IMR-90 (cell line): ENCODE measurements around the gene PRXL2B. TPM values are rescaled to one million over a fixed set of nuclear protein-coding genes. Genes with fewer than 3 reads are reported as not detected.

Experiments
- ATAC-seq: fragments of 200-7000 bp; cut with Tn5 transposase; 2 replicates; pipeline ENCODE4 v1.9.1; 2020; ENCODE audit warnings: low read depth, mild to moderate bottlenecking, moderate library complexity
- BruUV-seq: library from RNA; stranded (reverse); fragments of 400-500 nt; replicated peaks from 2 replicates; lab custom pipeline; 2021; lab: Mats Ljungman, UMichigan
- CTCF ChIA-PET: fragments of 300-600 bp; formaldehyde crosslinking; extraction: SDS; loops from one replicate; lab custom pipeline; 2021; ENCODE audit warnings: antibody characterized with exemption; lab: Yijun Ruan, JAX
- POLR2A ChIA-PET: fragments of 300-600 bp; sonication (Branson Sonifier 250); formaldehyde crosslinking; loops from one replicate; lab custom pipeline; 2022; ENCODE audit warnings: antibody characterized with exemption; ENCODE audit not compliant: unreplicated experiment; lab: Charles Lee
- DNase-seq: peaks from one replicate; pipeline ENCODE4 v3.0.0; 2013
- H2AFZ ChIP-seq: replicated peaks from 2 replicates; pipeline ENCODE3; 2013; ENCODE audit warnings: low read length, mild to moderate bottlenecking; ENCODE audit not compliant: poor library complexity
- H2AK5ac ChIP-seq: 2 replicates; pipeline ENCODE4 v1.6.1; 2013; ENCODE audit warnings: low read depth, low read length, inconsistent platforms
- H2AK9ac ChIP-seq: replicated peaks from 2 replicates; pipeline ENCODE3; 2013; ENCODE audit warnings: mild to moderate bottlenecking, low read depth, low read length, moderate library complexity; ENCODE audit not compliant: poor library complexity
- H2BK120ac ChIP-seq: 2 replicates; pipeline ENCODE4 v1.6.1; 2013; ENCODE audit warnings: low read depth, low read length, inconsistent platforms
- H2BK15ac ChIP-seq: 3 replicates; pipeline ENCODE4 v1.6.1; 2013; ENCODE audit warnings: low read depth, low read length, inconsistent platforms
- H2BK20ac ChIP-seq: 2 replicates; pipeline ENCODE4 v1.6.1; 2013; ENCODE audit warnings: low read depth, mild to moderate bottlenecking, inconsistent platforms, low read length, moderate library complexity
- H2BK5ac ChIP-seq: 2 replicates; pipeline ENCODE4 v1.6.1; 2013; ENCODE audit warnings: mild to moderate bottlenecking, low read depth, low read length, inconsistent platforms; ENCODE audit not compliant: poor library complexity, severe bottlenecking
- H3K14ac ChIP-seq: replicated peaks from 2 replicates; pipeline ENCODE4 v1.6.1; 2013; ENCODE audit warnings: low read depth, low read length, inconsistent platforms
- H3K18ac ChIP-seq: 2 replicates; pipeline ENCODE4 v1.6.1; 2013; ENCODE audit warnings: low read depth, low read length, control low read depth
- H3K23ac ChIP-seq: 2 replicates; pipeline ENCODE4 v1.6.1; 2013; ENCODE audit warnings: low read depth, low read length, inconsistent platforms
- H3K27ac ChIP-seq: 2 replicates; pipeline ENCODE4 v1.5.1; 2013; ENCODE audit warnings: mild to moderate bottlenecking, control low read depth, low read length; ENCODE audit not compliant: insufficient read depth
- H3K27me3 ChIP-seq: 2 replicates; pipeline ENCODE4 v1.6.1; 2013; ENCODE audit warnings: low read length; ENCODE audit not compliant: control insufficient read depth, insufficient read depth
- H3K36me3 ChIP-seq: 2 replicates; pipeline ENCODE4 v1.6.1; 2013; ENCODE audit warnings: low read length, mixed read lengths; ENCODE audit not compliant: control insufficient read depth, insufficient read depth
- H3K4ac ChIP-seq: 2 replicates; pipeline ENCODE4 v1.6.1; 2013; ENCODE audit warnings: low read depth, low read length, inconsistent platforms
- H3K4me1 ChIP-seq: 2 replicates; pipeline ENCODE4 v1.6.1; 2013; ENCODE audit warnings: low read length, mixed read lengths; ENCODE audit not compliant: control insufficient read depth, insufficient read depth
- H3K4me2 ChIP-seq: 2 replicates; pipeline ENCODE4 v1.6.1; 2013; ENCODE audit warnings: low read depth, mild to moderate bottlenecking, control low read depth, low read length, moderate library complexity
- H3K4me3 ChIP-seq: 2 replicates; pipeline ENCODE4 v1.5.1; 2013; ENCODE audit warnings: low read depth, mild to moderate bottlenecking, control low read depth, low read length, moderate library complexity; ENCODE audit not compliant: insufficient read depth
- H3K56ac ChIP-seq: 2 replicates; pipeline ENCODE4 v1.6.1; 2013; ENCODE audit warnings: low read length, inconsistent platforms; ENCODE audit not compliant: insufficient read depth; ENCODE audit errors: extremely low read depth
- H3K79me1 ChIP-seq, 2 experiments: 2 replicates each; pipeline ENCODE4 v1.6.1; 2013; ENCODE audit warnings: low read length in 2 of 2, inconsistent platforms in 1 of 2, low read depth in 1 of 2
- H3K9ac ChIP-seq: 2 replicates; pipeline ENCODE4 v1.6.1; 2013; ENCODE audit warnings: low read depth, low read length, control low read depth
- H3K9me1 ChIP-seq: 2 replicates; pipeline ENCODE4 v1.6.1; 2013; ENCODE audit warnings: low read length, inconsistent platforms; ENCODE audit not compliant: insufficient read depth
- H3K9me3 ChIP-seq: 2 replicates; pipeline ENCODE4 v1.6.1; 2013; ENCODE audit warnings: low read length; ENCODE audit not compliant: control insufficient read depth, insufficient read depth
- H4K20me1 ChIP-seq: 2 replicates; pipeline ENCODE4 v1.6.1; 2013; ENCODE audit warnings: low read length, inconsistent platforms; ENCODE audit not compliant: insufficient read depth
- H4K5ac ChIP-seq: 2 replicates; pipeline ENCODE4 v1.6.1; 2013; ENCODE audit warnings: mild to moderate bottlenecking, low read depth, low read length, control low read depth
- H4K8ac ChIP-seq, 2 experiments: 2 replicates each; pipeline ENCODE4 v1.6.1; 2013; ENCODE audit warnings: low read depth in 2 of 2, low read length in 2 of 2, control low read depth in 1 of 2, inconsistent platforms in 1 of 2
- H4K91ac ChIP-seq: 2 replicates; pipeline ENCODE4 v1.6.1; 2013; ENCODE audit warnings: low read depth, low read length, inconsistent platforms; ENCODE audit not compliant: insufficient read depth
- CHD1 ChIP-seq: IDR thresholded peaks from 2 replicates; pipeline ENCODE4 v1.6.1; 2012; ENCODE audit warnings: low read depth, low read length, improper control_type of control experiment
- CTCF ChIP-seq: conservative IDR thresholded peaks from 2 replicates; pipeline ENCODE4 v1.5.1; 2012; ENCODE audit warnings: mild to moderate bottlenecking, low read depth, low read length, improper control_type of control experiment
- FOS ChIP-seq: fragments of 150-350 bp; IDR thresholded peaks from 2 replicates; pipeline ENCODE4 v1.6.1; 2016; ENCODE audit warnings: low read depth, low read length
- MAFK ChIP-seq: IDR thresholded peaks from 2 replicates; pipeline ENCODE4 v1.6.1; 2012; ENCODE audit warnings: low read depth, low read length, improper control_type of control experiment
- MXI1 ChIP-seq: IDR thresholded peaks from 2 replicates; pipeline ENCODE4 v1.6.1; 2012; ENCODE audit warnings: low read depth, mild to moderate bottlenecking, low read length, moderate library complexity, borderline replicate concordance
- NFE2L2 ChIP-seq: fragments of 150-350 bp; IDR thresholded peaks from 2 replicates; pipeline ENCODE4 v1.6.1; 2016; ENCODE audit warnings: low read depth, mild to moderate bottlenecking, low read length
- POLR2A ChIP-seq: IDR thresholded peaks from 2 replicates; pipeline ENCODE4 v1.6.1; 2012; ENCODE audit warnings: mild to moderate bottlenecking, low read depth, low read length
- RAD21 ChIP-seq: IDR thresholded peaks from 2 replicates; pipeline ENCODE4 v1.6.1; 2012; ENCODE audit warnings: low read length, improper control_type of control experiment
- RCOR1 ChIP-seq: IDR thresholded peaks from 2 replicates; pipeline ENCODE4 v1.6.1; 2012; ENCODE audit warnings: mild to moderate bottlenecking, low read length, improper control_type of control experiment; ENCODE audit not compliant: insufficient replicate concordance
- RFX5 ChIP-seq: IDR thresholded peaks from 2 replicates; pipeline ENCODE4 v1.8.0; 2012; ENCODE audit warnings: low read depth, mild to moderate bottlenecking, low read length, moderate library complexity
- WGBS, 2 experiments: methylation state at CpG; one replicate each; pipeline versions ENCODE4 v1.1.5 to v1.1.7; 2013; ENCODE audit warnings: missing lambda C conversion rate in 2 of 2; ENCODE audit not compliant: insufficient read length in 1 of 2; ENCODE audit errors: extremely low coverage in 2 of 2; 5-methylcytosine and 5-hydroxymethylcytosine counted together
- dilution Hi-C: fragments of 300-500 bp; cut with HindIII; formaldehyde crosslinking; loops from one replicate; pipeline ENCODE4 v1.14.3; 2018; ENCODE audit warnings: low sequenced_read_pairs; ENCODE audit not compliant: unreplicated experiment
- in situ Hi-C: fragments of 300-500 bp; cut with MboI; formaldehyde crosslinking; loops from 3 replicates; pipeline ENCODE4 v1.14.3; 2019; ENCODE audit warnings: low sequenced_read_pairs, inconsistent platforms, mixed read lengths
- intact Hi-C: fragments of 100-400 bp; cut with micrococcal nuclease; formaldehyde crosslinking; loops from 2 replicates; pipeline ENCODE4 v1.10.0; 2022
- polyA plus RNA-seq, 3 experiments: library from polyadenylated mRNA; depleted of rRNA; stranded (reverse); fragments of >200 nt; gene quantifications; 2 replicates each; pipeline ENCODE4 v1.2.3, GENCODE V29; 2012; ENCODE audit warnings: low replicate concordance in 1 of 3
- total RNA-seq: library from RNA; depleted of rRNA; stranded (reverse); fragments of >200 nt; gene quantifications from 2 replicates; pipeline ENCODE4 v1.2.3, GENCODE V29; 2012

The PRXL2B gene
- total and polyA plus RNA-seq, 2 of the 4 experiments (the other 2 are of a cell fraction): 10.9 to 22.3 TPM

- Histone ChIP-seq H2BK5ac (no peak overlapping the region), H3K56ac (no peak overlapping the region), H2BK20ac (no peak overlapping the region), H2BK15ac (no peak overlapping the region), H2AK9ac (no peak overlapping the region), H2AFZ (no peak overlapping the region), H3K9me3 (no peaks in the 10 kb centered on the region), H3K9me1 (no peaks in the 10 kb centered on the region), H3K23ac (no peak overlapping the region), H3K14ac (no peak overlapping the region), H4K8ac (no peak overlapping the region), H2BK120ac (no peak overlapping the region), H3K79me1 (peaks cover 0 to 12% of the 10 kb centered on the region in 2 experiments; a peak in 1 of 4 replicates), H3K4me3 (no peak overlapping the region), H3K4ac (no peak overlapping the region), H4K20me1 (no peaks in the 10 kb centered on the region), H2AK5ac (no peak overlapping the region), H3K9ac (no peak overlapping the region), H3K27ac (no peak overlapping the region), H3K4me1 (peaks cover 4% of the 10 kb centered on the region; the same call in 1 of the 2 replicates), H3K36me3 (peaks cover 2% of the 10 kb centered on the region; the same call in 1 of the 2 replicates), H3K27me3 (no peaks in the 10 kb centered on the region; the same call in 1 of the 2 replicates), H3K4me2 (no peak overlapping the region), H4K5ac (no peak overlapping the region), H4K91ac (no peak overlapping the region), H3K18ac (no peak overlapping the region)
- WGBS, 2 experiments: 100% methylated on average over 2 of the region's 12 CpGs; no CpG with 5 or more reads in 1 of the 2 experiments
- ChIA-PET POLR2A (no interaction called here), CTCF (no interaction called here)
- no TSS peak for BruUV-seq
- intact Hi-C loops: no loop called here
- DNase-seq (no peak), ATAC-seq (no peak)
- no peak for TF ChIP-seq MAFK
- TF ChIP-seq POLR2A: no peak
- no peak for TF ChIP-seq CHD1
- no peak for TF ChIP-seq FOS
- no peak for TF ChIP-seq RAD21
- TF ChIP-seq MXI1: no peak
- TF ChIP-seq RCOR1: no peak
- no peak for TF ChIP-seq NFE2L2
- no peak for TF ChIP-seq RFX5
- TF ChIP-seq CTCF: no peak
- in situ Hi-C loops: no loop called here
- dilution Hi-C loops: no loop called here
Measured at GRCh38 chr1:2591581-2592261, 5.1 kb downstream of the PRXL2B start.
